H9 (cell line): ENCODE results near the gene ARHGAP31. TPM values are rescaled to one million over a fixed set of nuclear protein-coding genes. Genes with fewer than 3 reads are reported as not detected.

Source experiments
- DNase-seq: peaks from one replicate; pipeline ENCODE4 v3.0.0-alpha.2; 2017
- H2AFZ ChIP-seq: one replicate; pipeline ENCODE4 v1.6.1; 2013; ENCODE audit warnings: mild to moderate bottlenecking, low read length, control low read depth, moderate library complexity
- H2AK5ac ChIP-seq: 2 replicates; pipeline ENCODE4 v1.6.1; 2013; ENCODE audit warnings: low read length, control low read depth, mixed read lengths; ENCODE audit not compliant: insufficient read length
- H2BK120ac ChIP-seq: one replicate; pipeline ENCODE4 v1.6.1; 2013; ENCODE audit warnings: low read depth, mild to moderate bottlenecking, low read length, control low read depth, inconsistent platforms; ENCODE audit not compliant: poor library complexity, severe bottlenecking
- H2BK12ac ChIP-seq: 2 replicates; pipeline ENCODE4 v1.6.1; 2013; ENCODE audit warnings: low read length, control low read depth, mixed read lengths, low read depth; ENCODE audit not compliant: insufficient read length
- H2BK15ac ChIP-seq: 2 replicates; pipeline ENCODE4 v1.6.1; 2013; ENCODE audit warnings: low read depth, low read length, control low read depth
- H2BK20ac ChIP-seq: one replicate; pipeline ENCODE4 v1.6.1; 2013; ENCODE audit warnings: low read depth, mild to moderate bottlenecking, low read length, control low read depth, inconsistent platforms; ENCODE audit not compliant: poor library complexity, severe bottlenecking
- H2BK5ac ChIP-seq: 2 replicates; pipeline ENCODE4 v1.6.1; 2013; ENCODE audit warnings: low read length, control low read depth, mixed read lengths; ENCODE audit not compliant: insufficient read length
- H3K14ac ChIP-seq: 2 replicates; pipeline ENCODE4 v1.6.1; 2013; ENCODE audit warnings: low read length, control low read depth; ENCODE audit not compliant: insufficient read depth
- H3K18ac ChIP-seq: 2 replicates; pipeline ENCODE4 v1.6.1; 2013; ENCODE audit warnings: low read depth, mild to moderate bottlenecking, mixed read lengths, low read length, control low read depth; ENCODE audit not compliant: insufficient read length
- H3K23ac ChIP-seq: 2 replicates; pipeline ENCODE4 v1.6.1; 2013; ENCODE audit warnings: low read length, control low read depth, mixed read lengths, low read depth; ENCODE audit not compliant: insufficient read length
- H3K23me2 ChIP-seq: 2 replicates; pipeline ENCODE4 v1.6.1; 2013; ENCODE audit warnings: low read depth, mild to moderate bottlenecking, mixed read lengths, low read length, control low read depth; ENCODE audit not compliant: insufficient read length, poor library complexity, severe bottlenecking
- H3K27ac ChIP-seq: 2 replicates; pipeline ENCODE4 v1.5.1; 2013; ENCODE audit warnings: low read length, control low read depth, mixed read lengths, low read depth; ENCODE audit not compliant: insufficient read length
- H3K27me3 ChIP-seq: 2 replicates; pipeline ENCODE4 v1.6.1; 2013; ENCODE audit warnings: low read length, control low read depth, inconsistent platforms; ENCODE audit not compliant: insufficient read depth
- H3K4ac ChIP-seq: 2 replicates; pipeline ENCODE4 v1.6.1; 2013; ENCODE audit warnings: low read depth, mild to moderate bottlenecking, control low read depth, inconsistent platforms, low read length, moderate library complexity
- H3K4me1 ChIP-seq: 2 replicates; pipeline ENCODE4 v1.6.1; 2013; ENCODE audit warnings: low read length, control low read depth, inconsistent platforms; ENCODE audit not compliant: insufficient read depth
- H3K4me2 ChIP-seq: 2 replicates; pipeline ENCODE4 v1.6.1; 2013; ENCODE audit warnings: low read length, control low read depth, mixed read lengths; ENCODE audit not compliant: insufficient read length, insufficient read depth
- H3K56ac ChIP-seq: 2 replicates; pipeline ENCODE4 v1.6.1; 2013; ENCODE audit warnings: low read depth, mild to moderate bottlenecking, mixed read lengths, low read length, control low read depth; ENCODE audit not compliant: insufficient read length
- H3K79me1 ChIP-seq: 2 replicates; pipeline ENCODE4 v1.6.1; 2013; ENCODE audit warnings: low read depth, mild to moderate bottlenecking, moderate library complexity, low read length, control low read depth, inconsistent platforms; ENCODE audit not compliant: insufficient read depth, poor library complexity, severe bottlenecking
- H3K79me2 ChIP-seq: 2 replicates; pipeline ENCODE4 v1.6.1; 2013; ENCODE audit warnings: low read length, control low read depth, inconsistent platforms; ENCODE audit not compliant: insufficient read depth
- H3K9ac ChIP-seq: 2 replicates; pipeline ENCODE4 v1.6.1; 2013; ENCODE audit warnings: low read length, control low read depth, mixed read lengths; ENCODE audit not compliant: insufficient read length; ENCODE audit errors: extremely low read depth
- H3K9me3 ChIP-seq: one replicate; pipeline ENCODE4 v1.6.1; 2013; ENCODE audit warnings: low read depth, low read length, inconsistent platforms; ENCODE audit not compliant: control insufficient read depth
- H3T11ph ChIP-seq: one replicate; pipeline ENCODE4 v1.6.1; 2013; ENCODE audit warnings: mild to moderate bottlenecking, low read length, control low read depth, inconsistent platforms
- H4K20me1 ChIP-seq: one replicate; pipeline ENCODE4 v1.6.1; 2013; ENCODE audit not compliant: control insufficient read depth, insufficient read length, insufficient read depth
- H4K5ac ChIP-seq: 2 replicates; pipeline ENCODE4 v1.6.1; 2013; ENCODE audit warnings: low read depth, mild to moderate bottlenecking, mixed read lengths, low read length, control low read depth; ENCODE audit not compliant: insufficient read length
- H4K8ac ChIP-seq: replicated peaks from 2 replicates; pipeline ENCODE4 v1.6.1; 2013; ENCODE audit warnings: low read length, control low read depth, mixed read lengths, low read depth; ENCODE audit not compliant: insufficient read length
- H4K91ac ChIP-seq: 2 replicates; pipeline ENCODE4 v1.6.1; 2013; ENCODE audit warnings: low read depth, mild to moderate bottlenecking, moderate library complexity, mixed read lengths, low read length, control low read depth; ENCODE audit not compliant: insufficient read length
- H3K27ac Mint-ChIP-seq, 3 experiments: 2 replicates in 2 of 3; 3 replicates in 1 of 3; pipeline ENCODE4 v1.8.0; 2020 to 2021; ENCODE audit warnings: mixed read lengths in 3 of 3, mild to moderate bottlenecking in 1 of 3, moderate library complexity in 1 of 3
- H3K27me3 Mint-ChIP-seq: 2 replicates; pipeline ENCODE4 v1.8.0; 2021; ENCODE audit warnings: low read depth, mild to moderate bottlenecking, moderate library complexity, mixed read lengths
- H3K36me3 Mint-ChIP-seq, 3 experiments: 2 replicates in 2 of 3; 3 replicates in 1 of 3; pipeline ENCODE4 v1.8.0; 2020 to 2021; ENCODE audit warnings: low read depth in 3 of 3, mixed read lengths in 3 of 3; ENCODE audit not compliant: insufficient read depth in 1 of 3
- H3K4me1 Mint-ChIP-seq, 2 experiments: 2 replicates each; pipeline ENCODE4 v1.8.0; 2020; ENCODE audit warnings: mixed read lengths in 2 of 2
- H3K4me3 Mint-ChIP-seq, 2 experiments: 2 replicates in 1 of 2; 3 replicates in 1 of 2; pipeline ENCODE4 v1.8.0; 2020 to 2021; ENCODE audit warnings: mild to moderate bottlenecking in 2 of 2, mixed read lengths in 2 of 2, moderate library complexity in 1 of 2
- H3K9me3 Mint-ChIP-seq, 2 experiments: 2 replicates in 1 of 2; 3 replicates in 1 of 2; pipeline ENCODE4 v1.8.0; 2020; ENCODE audit warnings: mild to moderate bottlenecking in 2 of 2, mixed read lengths in 2 of 2, moderate library complexity in 1 of 2
- WGBS: extraction: QIAGEN DNeasy Blood & Tissue Kit; methylation state at CpG from one replicate; pipeline ENCODE4 v1.1.7; 2013; ENCODE audit warnings: missing lambda C conversion rate, low lambda C conversion rate, mixed read lengths; ENCODE audit not compliant: insufficient read length; ENCODE audit errors: extremely low coverage; 5-methylcytosine and 5-hydroxymethylcytosine counted together
- total RNA-seq: library from RNA; stranded (reverse); gene quantifications from 2 replicates; pipeline ENCODE4 v1.2.1, GENCODE V29; 2021
- TF ChIP-seq, protein P1 (sequence below): fragments of 200-600 bp; sonication (generic); conservative IDR thresholded peaks from 3 replicates; pipeline ENCODE4 v1.8.0; 2021; ENCODE audit warnings: antibody characterized with exemption, mild to moderate bottlenecking

ARHGAP31 gene
- total RNA-seq, 1 experiment from 2014 or later, result 2.2 TPM

GRCh38 chr3:119329551-119329950 is 35.4 kb downstream of the ARHGAP31 start:
- no peaks in the 10 kb centered on the region for H4K20me1 ChIP-seq
- no peak overlapping the region for H3K18ac ChIP-seq
- no peak overlapping the region for H2AK5ac ChIP-seq
- no peak overlapping the region for H2BK12ac ChIP-seq
- H4K91ac ChIP-seq, result no peak overlapping the region
- no peak overlapping the region for H2BK5ac ChIP-seq
- H2BK20ac ChIP-seq, result no peak overlapping the region
- H4K5ac ChIP-seq, result no peak overlapping the region
- no peak overlapping the region for H3K56ac ChIP-seq
- H3K9me3 Mint-ChIP-seq, result no peaks in the 10 kb centered on the region; a peak in 1 of 5 replicates
- H3K27ac Mint-ChIP-seq, result no peak overlapping the region
- H3K23me2 ChIP-seq, result no peaks in the 10 kb centered on the region
- no peaks in the 10 kb centered on the region; the same call in 1 of the 2 replicates for H3K4me1 ChIP-seq
- no peak overlapping the region for H3K9ac ChIP-seq
- no peak overlapping the region for H3K27ac ChIP-seq
- H3K4me3 Mint-ChIP-seq, result no peak overlapping the region
- H3K9me3 ChIP-seq, result no peaks in the 10 kb centered on the region
- H3K14ac ChIP-seq, result no peak overlapping the region
- no peaks in the 10 kb centered on the region for H3K79me2 ChIP-seq
- H2AFZ ChIP-seq, result no peak overlapping the region
- H3K4me2 ChIP-seq, result no peak overlapping the region
- H3K4ac ChIP-seq, result no peak overlapping the region
- no peaks in the 10 kb centered on the region for H3K36me3 Mint-ChIP-seq
- WGBS, result no CpG with 5 or more reads among the region's 7 CpGs
- H3K4me1 Mint-ChIP-seq, result peaks cover 16 to 24% of the 10 kb centered on the region in 2 experiments
- H2BK120ac ChIP-seq, result no peak overlapping the region
- H2BK15ac ChIP-seq, result no peak overlapping the region
- no peaks in the 10 kb centered on the region for H3K27me3 ChIP-seq
- no peak for DNase-seq
- H3K23ac ChIP-seq, result no peak overlapping the region
- no peak overlapping the region for H3T11ph ChIP-seq
- no peak overlapping the region for H4K8ac ChIP-seq
- TF ChIP-seq, protein P1, sequence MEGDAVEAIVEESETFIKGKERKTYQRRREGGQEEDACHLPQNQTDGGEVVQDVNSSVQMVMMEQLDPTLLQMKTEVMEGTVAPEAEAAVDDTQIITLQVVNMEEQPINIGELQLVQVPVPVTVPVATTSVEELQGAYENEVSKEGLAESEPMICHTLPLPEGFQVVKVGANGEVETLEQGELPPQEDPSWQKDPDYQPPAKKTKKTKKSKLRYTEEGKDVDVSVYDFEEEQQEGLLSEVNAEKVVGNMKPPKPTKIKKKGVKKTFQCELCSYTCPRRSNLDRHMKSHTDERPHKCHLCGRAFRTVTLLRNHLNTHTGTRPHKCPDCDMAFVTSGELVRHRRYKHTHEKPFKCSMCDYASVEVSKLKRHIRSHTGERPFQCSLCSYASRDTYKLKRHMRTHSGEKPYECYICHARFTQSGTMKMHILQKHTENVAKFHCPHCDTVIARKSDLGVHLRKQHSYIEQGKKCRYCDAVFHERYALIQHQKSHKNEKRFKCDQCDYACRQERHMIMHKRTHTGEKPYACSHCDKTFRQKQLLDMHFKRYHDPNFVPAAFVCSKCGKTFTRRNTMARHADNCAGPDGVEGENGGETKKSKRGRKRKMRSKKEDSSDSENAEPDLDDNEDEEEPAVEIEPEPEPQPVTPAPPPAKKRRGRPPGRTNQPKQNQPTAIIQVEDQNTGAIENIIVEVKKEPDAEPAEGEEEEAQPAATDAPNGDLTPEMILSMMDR, result no peak
- H3K27me3 Mint-ChIP-seq, result no peaks in the 10 kb centered on the region
- H3K79me1 ChIP-seq, result no peaks in the 10 kb centered on the region
